ENCODE data around the gene DFFB.

The DFFB gene

GRCh38 chr1:3834701-3835100 lies 22.6 kb upstream of the DFFB start:
- no peak for DNase-seq

DNA sequence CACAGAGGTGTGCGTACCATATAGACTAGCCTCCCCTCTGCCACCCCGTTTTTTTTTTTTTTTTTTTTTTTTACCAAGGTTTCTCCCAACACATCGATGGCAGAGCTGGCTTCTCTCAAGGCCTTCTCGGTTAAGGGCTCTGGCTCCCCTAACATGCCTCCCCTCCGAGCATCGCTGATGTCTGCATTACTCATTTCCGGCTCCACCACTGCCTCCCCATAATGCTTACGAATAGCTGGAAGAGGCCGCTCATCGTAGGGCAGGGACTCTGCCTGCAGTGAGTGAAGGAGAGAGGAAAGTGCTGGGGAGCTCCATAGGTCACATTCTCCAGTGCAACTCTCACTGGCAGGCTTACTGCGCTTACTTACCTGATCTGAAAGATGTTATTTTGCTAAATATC lies 20.9 kb upstream of the DFFB start:
- no peak for DNase-seq

- no peak for DNase-seq
These were observed 20.1 kb upstream of the DFFB start for GRCh38 chr1:3837200-3837599.

- no peak for DNase-seq
These were observed 19.6 kb upstream of the DFFB start for GRCh38 chr1:3837685-3838084.

DNA sequence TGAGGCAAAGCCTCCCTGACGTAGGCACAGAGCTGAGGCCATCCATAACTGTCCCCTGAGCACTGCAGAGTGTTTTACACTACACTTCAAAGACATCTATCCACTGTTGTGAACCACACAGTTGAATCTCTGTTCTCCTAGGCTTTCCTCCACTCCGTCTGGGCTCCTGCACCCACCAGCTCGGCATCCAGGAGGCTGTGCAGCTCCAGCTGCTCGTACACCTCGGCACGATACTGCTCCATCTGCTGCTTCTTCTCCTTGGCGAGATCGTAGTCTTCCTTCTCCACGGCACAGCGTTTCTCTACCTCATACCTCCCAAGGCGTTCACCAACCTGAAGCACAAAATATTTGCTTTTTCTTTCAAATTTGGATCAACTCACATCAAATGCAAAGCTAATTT lies 18.5 kb upstream of the DFFB start:
- DNase-seq, result no peak

GRCh38 chr1:3841491-3841890 lies 15.8 kb upstream of the DFFB start:
- DNase-seq, result no peak

- no peak for DNase-seq
These were observed 14.4 kb upstream of the DFFB start for GRCh38 chr1:3842912-3843311.

DNA sequence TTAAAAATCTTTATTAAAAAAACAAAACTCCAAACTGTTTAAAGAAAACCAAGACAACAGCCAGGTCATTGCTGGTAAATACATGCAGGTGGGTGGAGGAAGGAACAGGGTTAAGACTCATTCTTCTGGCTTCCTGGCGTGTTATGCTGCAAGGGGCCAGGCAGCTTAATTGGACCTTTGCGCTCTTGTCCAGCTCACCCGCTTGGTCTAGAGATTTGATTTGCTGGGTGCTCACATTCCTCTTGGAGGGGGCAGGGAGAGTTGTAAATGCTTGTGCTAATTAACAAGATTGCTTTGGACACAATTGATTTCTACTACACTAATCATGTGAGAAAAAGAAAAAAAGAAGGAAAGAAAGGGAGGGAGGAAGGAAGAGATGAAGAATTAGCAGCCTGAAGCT lies 10.7 kb upstream of the DFFB start:
- no peak for DNase-seq

DNA sequence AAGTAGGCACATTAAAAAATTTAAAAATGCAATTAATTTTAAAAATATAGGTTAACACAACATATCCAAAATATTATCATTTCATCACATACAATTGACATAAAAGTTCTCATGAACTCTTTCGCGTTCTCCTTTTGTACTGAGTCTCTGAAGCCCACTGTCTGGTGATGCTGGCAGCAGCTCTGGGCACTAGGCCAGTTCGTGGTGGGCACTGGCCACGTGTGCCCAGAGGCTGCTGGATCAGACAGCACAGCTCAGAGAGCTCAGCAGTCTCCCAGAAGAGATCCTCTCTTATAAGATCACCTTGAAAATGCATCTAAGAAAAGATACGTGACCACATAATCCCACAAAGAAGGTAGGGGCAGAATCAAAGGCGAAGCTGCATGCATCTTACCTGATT lies 10.2 kb upstream of the DFFB start:
- no peak for DNase-seq

- no peak for DNase-seq
These were observed 6.4 kb upstream of the DFFB start for GRCh38 chr1:3850857-3851256.

DNA sequence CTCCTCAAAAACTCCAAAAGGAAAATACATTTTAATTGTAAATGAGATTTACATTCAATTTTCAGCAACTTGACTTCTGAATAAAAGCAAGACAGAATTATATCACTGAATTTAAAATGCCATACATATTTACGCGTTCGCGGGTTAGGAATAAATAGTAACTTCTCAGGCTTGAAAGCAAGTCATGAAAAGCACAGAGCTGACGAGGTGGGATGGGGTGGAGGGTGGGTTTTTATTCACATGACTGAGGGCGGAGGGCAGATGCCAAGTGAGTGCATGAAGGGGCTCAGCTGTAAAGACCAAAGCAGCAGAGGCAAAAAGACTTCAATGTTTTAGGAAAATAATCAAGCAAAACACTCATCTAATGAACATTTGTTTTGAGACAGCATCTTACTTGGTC lies 6.0 kb upstream of the DFFB start:
- DNase-seq, result no peak

- no peak for DNase-seq
These were observed 5.2 kb upstream of the DFFB start for GRCh38 chr1:3852091-3852490.

DNA sequence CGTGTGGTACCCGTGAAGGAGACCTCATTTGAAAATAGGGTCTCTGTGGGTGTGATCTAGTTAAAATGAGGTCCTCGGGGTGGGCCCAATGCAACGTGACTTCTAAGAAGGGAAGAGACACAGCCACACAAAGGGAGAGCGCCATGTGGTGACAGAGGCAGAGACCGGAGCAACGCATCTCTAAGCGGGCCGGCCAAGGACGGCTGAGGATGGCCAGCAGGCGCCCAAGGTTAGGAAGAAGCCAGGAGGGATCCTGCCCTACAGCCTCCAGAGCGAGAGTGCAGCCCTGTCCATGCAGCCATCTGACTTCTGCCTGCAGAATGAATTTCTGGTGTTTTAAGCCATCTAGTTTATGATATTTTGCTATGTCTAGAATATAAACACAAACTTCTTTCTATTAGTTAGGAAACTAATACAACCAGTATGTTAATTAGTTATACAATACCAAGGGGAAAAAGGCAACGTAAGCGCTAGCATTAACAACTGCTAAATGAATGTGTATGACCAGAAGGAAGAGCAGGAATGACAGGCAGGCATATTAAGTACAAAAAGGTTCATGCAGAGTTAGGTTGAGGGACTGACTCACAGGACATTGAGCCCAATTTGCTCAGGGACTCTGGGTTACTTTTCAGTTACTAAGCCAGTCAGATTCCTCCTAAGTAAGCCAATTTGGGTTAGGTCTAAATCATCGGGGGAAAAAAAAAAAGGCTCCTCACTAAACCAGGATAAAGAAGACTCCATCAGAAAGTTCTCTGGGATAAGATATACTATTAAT lies 4.4 kb upstream of the DFFB start:
- DNase-seq, result no peak

DNA sequence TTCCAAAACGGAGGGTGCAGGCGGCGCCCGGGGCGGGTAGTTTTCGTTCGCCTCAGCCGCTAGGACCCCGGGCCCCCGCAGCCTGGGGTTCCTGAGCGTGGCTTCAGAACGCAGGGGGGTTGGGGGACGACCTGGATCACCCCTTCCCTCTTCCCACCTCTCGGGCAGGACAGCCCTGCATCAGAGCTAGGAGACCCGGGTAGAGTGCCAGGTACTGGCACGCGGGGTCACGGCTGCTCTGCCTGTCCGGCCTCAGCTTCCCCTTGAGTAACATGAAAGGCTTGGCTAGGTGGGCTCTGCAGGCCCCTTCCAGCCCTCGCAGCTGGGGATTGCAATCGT lies 484 bp downstream of the DFFB start:
- DNase-seq, result no peak

- peak in 1 of 2 experiments; percentile 5 for DNase-seq
These were observed 1.1 kb downstream of the DFFB start for GRCh38 chr1:3858231-3858981.

DNA sequence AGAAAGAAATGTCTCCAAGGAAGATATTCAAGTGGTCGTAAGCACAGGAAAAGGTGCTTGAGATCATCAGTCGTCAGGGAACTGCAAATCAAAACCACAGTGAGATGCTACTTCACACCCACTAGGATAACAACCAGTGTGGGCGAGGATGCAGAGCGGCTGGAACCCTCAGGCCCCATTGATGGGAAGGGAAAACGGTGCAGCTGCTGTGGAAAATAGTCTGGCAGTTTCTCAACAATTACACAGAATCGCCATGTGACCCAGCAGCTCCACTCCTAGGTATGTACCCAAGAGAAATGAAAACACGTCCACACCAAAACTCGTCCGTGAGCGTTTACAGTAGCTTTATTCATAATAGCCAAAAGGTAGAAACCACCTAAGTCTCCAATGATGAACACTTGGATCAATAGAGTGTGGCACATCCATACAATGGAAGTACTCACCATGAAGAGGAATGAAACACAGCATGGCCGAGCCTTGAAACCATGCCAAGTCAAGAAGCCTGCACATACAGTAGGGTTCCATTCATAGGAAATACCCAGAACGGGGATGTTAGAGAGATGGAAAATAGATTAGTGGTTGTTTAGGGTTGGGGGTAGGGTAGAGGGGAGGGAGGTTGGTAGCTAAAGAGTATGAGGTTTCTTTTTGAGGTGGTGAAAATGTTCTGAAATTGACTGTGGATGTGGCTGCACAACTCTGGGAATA lies 6.1 kb downstream of the DFFB start:
- DNase-seq, result no peak

DNA sequence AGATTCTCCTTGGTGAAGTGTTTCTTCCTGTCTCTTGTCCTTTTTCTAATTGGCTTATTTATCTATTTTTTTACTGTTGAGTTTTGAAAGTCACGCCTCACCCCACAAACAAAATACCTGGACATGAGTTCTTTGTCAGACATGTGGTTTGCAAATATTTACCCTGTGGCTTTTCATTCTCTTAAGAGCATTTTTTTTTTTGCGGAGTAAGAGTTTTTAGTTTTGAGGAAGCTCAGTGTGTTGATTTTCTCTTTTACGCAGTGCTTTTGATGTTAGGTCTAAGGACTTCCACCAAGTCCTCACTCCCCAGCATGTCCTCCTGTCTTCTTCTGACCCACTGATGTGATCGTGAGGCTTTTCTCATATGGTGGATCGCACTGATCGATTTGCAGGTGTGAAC lies 7.6 kb downstream of the DFFB start:
- DNase-seq, result no peak

- DNase-seq, result no peak
These were observed 8.4 kb downstream of the DFFB start for GRCh38 chr1:3865606-3866160.

DNA sequence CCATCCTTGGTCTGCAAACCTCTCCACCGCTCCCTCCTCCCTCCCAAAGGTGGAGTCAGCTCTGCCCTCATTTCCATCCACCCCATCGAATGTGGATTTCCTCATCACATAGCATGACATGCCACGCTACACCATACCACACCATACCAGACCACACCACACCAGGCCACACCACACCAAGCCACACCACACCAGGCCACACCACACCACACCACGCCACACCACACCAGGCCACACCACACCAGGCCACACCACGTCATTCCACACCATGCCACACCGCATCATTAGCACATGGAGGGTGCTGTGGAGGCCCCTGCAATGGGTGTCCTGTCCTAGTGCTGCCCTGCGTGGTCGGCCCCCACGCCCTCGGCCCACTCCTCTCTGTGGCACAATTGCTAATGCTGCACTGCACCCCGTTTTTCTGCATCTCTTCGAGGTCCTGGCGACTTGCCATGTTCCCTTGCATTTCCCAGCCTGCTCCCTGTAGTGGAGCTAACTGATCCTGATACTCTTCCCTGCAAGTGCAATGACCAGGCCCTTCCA lies 11.3 kb downstream of the DFFB start:
- DNase-seq, result no peak

GRCh38 chr1:3869751-3870301 lies 12.6 kb downstream of the DFFB start:
- no peak for DNase-seq

DNA sequence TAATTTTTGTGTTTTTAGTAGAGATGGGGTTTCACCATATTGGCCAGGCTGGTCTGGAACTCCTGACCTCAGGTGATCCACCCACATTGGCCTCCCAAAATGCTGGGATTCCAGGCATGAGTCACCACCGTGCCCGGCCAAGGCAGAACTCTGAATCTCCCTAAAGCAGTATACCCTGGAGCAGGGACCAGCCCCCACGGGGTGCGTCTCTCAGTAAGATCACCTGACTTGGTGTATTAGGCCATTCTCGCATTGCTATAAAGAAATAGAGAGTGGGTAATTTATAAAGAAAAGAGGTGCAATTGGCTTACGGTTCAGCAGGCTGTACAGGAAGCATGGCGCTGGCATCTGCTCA lies 14.2 kb downstream of the DFFB start:
- DNase-seq, result no peak

DNA sequence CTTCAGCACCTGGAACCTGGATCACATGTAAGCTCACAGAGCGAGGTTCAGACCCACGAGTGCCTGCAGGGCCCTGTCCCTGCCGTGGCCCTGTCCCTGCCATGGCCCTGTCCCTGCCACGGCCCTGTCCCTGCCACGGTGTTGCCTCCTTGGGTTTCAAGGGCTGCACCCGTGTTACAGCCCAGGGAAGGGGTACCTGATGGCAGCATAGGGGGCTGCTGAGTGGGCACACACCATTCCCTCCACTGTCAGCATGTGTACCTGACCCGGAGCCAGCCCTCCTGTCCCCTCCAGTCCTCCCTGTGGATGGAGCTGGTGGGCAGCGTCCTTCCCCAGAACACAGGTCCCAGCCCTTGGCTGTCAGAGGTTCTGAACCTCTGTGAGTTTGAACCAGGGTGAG lies 15.3 kb downstream of the DFFB start:
- no peak for DNase-seq

DNA sequence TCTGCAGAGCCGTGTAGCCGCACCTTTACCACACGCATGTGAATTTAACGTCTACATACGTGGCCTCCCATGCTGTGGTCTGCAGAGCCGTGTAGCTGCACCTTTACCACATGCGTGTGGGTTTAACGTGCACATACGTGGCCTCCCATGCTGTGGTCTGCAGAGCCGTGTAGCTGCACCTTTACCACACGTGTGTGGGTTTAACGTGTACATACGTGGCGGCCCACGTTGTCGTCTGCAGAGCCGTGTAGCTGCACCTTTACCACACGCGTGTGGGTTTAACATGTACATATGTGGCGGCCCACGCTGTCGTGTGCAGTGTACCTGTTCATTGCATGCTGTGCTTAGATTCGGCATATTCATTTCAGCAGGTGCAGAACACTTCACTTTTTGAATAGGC lies 17.5 kb downstream of the DFFB start:
- no peak for DNase-seq
